ENCODE results near the gene CDC37.
"Not testable (repeated sequence)": the region's sequence is repeated elsewhere in the genome, so short reads cannot be mapped to it uniquely, and the experiment has no call there.

Gene CDC37

GRCh38 chr19:10395436-10395835, 7.9 kb downstream of the CDC37 start:
- Mint-ChIP-seq H3K4me1 (ENCODE audit: low read depth) (peaks cover 38% of the 10 kb centered on the region), H3K9me3 (no peaks in the 10 kb centered on the region), H3K4me3 (no peak overlapping the region), H3K27ac (no peak overlapping the region), H3K27me3 (no peaks in the 10 kb centered on the region), H3K36me3 (ENCODE audit: low read depth) (peaks cover 97% of the 10 kb centered on the region)
- intact Hi-C loops (cut with micrococcal nuclease), result no loop called here

DNA sequence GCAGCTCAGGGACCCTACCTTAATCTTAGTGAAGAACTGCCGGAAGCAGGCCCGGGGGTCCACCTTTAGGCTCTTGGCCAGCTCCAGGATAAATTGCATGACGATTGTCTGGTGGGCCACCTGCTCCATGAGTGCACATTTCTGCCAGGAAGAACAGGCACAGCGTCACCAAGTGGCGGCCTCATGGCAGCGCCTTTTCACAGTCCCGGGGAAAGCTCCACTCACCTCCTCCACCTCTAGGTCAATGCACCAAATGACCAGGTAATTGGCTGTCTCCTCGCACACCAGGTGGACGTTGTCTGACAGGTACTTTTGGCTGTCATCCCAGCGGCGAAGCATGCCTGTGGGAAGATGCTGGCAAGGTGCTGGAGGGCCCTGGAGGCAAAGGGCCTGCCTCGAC, 8.3 kb downstream of the CDC37 start:
- Mint-ChIP-seq H3K4me3 (no peak overlapping the region), H3K36me3 (ENCODE audit: low read depth) (peaks cover 97% of the 10 kb centered on the region), H3K27me3 (no peaks in the 10 kb centered on the region), H3K4me1 (ENCODE audit: low read depth) (peaks cover 36% of the 10 kb centered on the region), H3K27ac (no peak overlapping the region), H3K9me3 (no peaks in the 10 kb centered on the region)
- intact Hi-C loops (cut with micrococcal nuclease), result no loop called here

DNA sequence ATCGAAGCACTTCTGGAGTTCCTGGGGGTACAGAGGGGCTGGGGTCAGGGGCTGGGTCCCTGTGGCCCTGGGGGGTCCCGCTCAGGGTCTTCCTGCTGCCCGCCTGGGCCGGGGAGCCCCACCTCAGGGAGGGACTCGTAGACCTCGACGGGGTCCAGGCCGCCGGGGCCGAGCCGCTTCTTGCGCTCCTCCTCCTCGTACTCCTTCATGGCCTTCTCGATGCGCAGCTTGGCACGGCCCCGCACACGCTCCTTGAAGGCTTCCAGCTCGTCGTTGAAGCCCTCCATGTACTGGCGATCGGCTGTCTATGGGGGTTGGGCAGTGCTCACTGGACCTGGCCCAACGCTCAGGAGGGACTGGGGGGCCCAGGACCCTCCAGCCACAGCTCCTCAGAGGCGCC, 10.2 kb downstream of the CDC37 start:
- Mint-ChIP-seq H3K27me3 (no peaks in the 10 kb centered on the region), H3K4me3 (no peak overlapping the region), H3K27ac (no peak overlapping the region), H3K36me3 (ENCODE audit: low read depth) (peaks cover 88% of the 10 kb centered on the region), H3K4me1 (ENCODE audit: low read depth) (peaks cover 34% of the 10 kb centered on the region), H3K9me3 (no peaks in the 10 kb centered on the region)
- intact Hi-C loops (cut with micrococcal nuclease), result no loop called here

- H3K36me3 Mint-ChIP-seq (ENCODE audit: low read depth), result peaks cover 78% of the 10 kb centered on the region
- H3K9me3 Mint-ChIP-seq, result no peaks in the 10 kb centered on the region
- intact Hi-C loops (cut with micrococcal nuclease), result no loop called here
- H3K27me3 Mint-ChIP-seq, result no peaks in the 10 kb centered on the region
- no peak overlapping the region for H3K4me3 Mint-ChIP-seq
- H3K4me1 Mint-ChIP-seq (ENCODE audit: low read depth), result peaks cover 27% of the 10 kb centered on the region
- no peak overlapping the region for H3K27ac Mint-ChIP-seq
These were observed 11.2 kb downstream of the CDC37 start for GRCh38 chr19:10392120-10392519.

GRCh38 chr19:10390652-10391286, 12.6 kb downstream of the CDC37 start:
- Mint-ChIP-seq H3K4me1 (ENCODE audit: low read depth) (peaks cover 14% of the 10 kb centered on the region), H3K9me3 (no peaks in the 10 kb centered on the region), H3K4me3 (no peak overlapping the region), H3K27ac (no peak overlapping the region), H3K27me3 (no peaks in the 10 kb centered on the region), H3K36me3 (ENCODE audit: low read depth) (peaks cover 65% of the 10 kb centered on the region)
- intact Hi-C loops (cut with micrococcal nuclease), result no loop called here

GRCh38 chr19:10389863-10390262, 13.5 kb downstream of the CDC37 start:
- Mint-ChIP-seq H3K9me3 (no peaks in the 10 kb centered on the region), H3K27ac (no peak overlapping the region), H3K36me3 (ENCODE audit: low read depth) (peaks cover 56% of the 10 kb centered on the region), H3K4me1 (ENCODE audit: low read depth) (peaks cover 12% of the 10 kb centered on the region), H3K27me3 (no peaks in the 10 kb centered on the region), H3K4me3 (no peak overlapping the region)
- intact Hi-C loops (cut with micrococcal nuclease), result loop anchor here (1.0 to 5.0 kb wide), 3 partner anchors 121 to 458 kb away; no protein-coding TSS in a partner anchor

- peaks cover 46% of the 10 kb centered on the region for H3K36me3 Mint-ChIP-seq (ENCODE audit: low read depth)
- H3K27me3 Mint-ChIP-seq, result no peaks in the 10 kb centered on the region
- no peak overlapping the region for H3K27ac Mint-ChIP-seq
- H3K9me3 Mint-ChIP-seq, result no peaks in the 10 kb centered on the region
- no peak overlapping the region for H3K4me3 Mint-ChIP-seq
- intact Hi-C loops (cut with micrococcal nuclease), result loop anchor here (1.0 to 5.0 kb wide), 3 partner anchors 120 to 457 kb away; no protein-coding TSS in a partner anchor
- peaks cover 12% of the 10 kb centered on the region for H3K4me1 Mint-ChIP-seq (ENCODE audit: low read depth)
These were observed 14.4 kb downstream of the CDC37 start for GRCh38 chr19:10388957-10389356.

GRCh38 chr19:10384580-10384979, 18.8 kb downstream of the CDC37 start:
- Mint-ChIP-seq H3K4me3 (no peak overlapping the region), H3K27ac (no peak overlapping the region)
- intact Hi-C loops (cut with micrococcal nuclease), result no loop called here

DNA sequence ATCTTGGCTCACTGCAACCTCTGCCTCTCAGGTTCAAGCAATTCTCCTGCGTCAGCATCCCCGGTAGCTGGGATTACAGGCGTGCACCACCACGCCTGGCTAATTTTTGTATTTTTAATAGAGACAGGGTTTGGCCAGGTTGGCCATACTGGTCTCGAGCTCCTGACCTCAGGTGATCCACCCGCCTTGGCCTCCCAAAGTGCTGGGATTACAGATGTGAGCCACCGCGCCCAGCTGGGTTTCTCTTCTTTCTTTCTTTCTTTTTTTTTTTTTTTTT, 20.2 kb downstream of the CDC37 start:
- H3K27me3 Mint-ChIP-seq; intact Hi-C loops (cut with micrococcal nuclease); H3K9me3 Mint-ChIP-seq: not testable (repeated sequence)
- Mint-ChIP-seq H3K27ac (peak overlapping the region; percentile 94), H3K4me1 (ENCODE audit: low read depth) (peaks cover 33% of the 10 kb centered on the region), H3K4me3 (peak overlapping the region; percentile 42), H3K36me3 (ENCODE audit: low read depth) (peaks cover 23% of the 10 kb centered on the region)

More at GRCh38 chr19:10384580-10384979, 18.8 kb downstream of the CDC37 start:
- Mint-ChIP-seq H3K36me3 (ENCODE audit: low read depth) (peaks cover 15% of the 10 kb centered on the region), H3K4me1 (ENCODE audit: low read depth) (peaks cover 32% of the 10 kb centered on the region), H3K27me3 (no peaks in the 10 kb centered on the region), H3K9me3 (no peaks in the 10 kb centered on the region)

DNA sequence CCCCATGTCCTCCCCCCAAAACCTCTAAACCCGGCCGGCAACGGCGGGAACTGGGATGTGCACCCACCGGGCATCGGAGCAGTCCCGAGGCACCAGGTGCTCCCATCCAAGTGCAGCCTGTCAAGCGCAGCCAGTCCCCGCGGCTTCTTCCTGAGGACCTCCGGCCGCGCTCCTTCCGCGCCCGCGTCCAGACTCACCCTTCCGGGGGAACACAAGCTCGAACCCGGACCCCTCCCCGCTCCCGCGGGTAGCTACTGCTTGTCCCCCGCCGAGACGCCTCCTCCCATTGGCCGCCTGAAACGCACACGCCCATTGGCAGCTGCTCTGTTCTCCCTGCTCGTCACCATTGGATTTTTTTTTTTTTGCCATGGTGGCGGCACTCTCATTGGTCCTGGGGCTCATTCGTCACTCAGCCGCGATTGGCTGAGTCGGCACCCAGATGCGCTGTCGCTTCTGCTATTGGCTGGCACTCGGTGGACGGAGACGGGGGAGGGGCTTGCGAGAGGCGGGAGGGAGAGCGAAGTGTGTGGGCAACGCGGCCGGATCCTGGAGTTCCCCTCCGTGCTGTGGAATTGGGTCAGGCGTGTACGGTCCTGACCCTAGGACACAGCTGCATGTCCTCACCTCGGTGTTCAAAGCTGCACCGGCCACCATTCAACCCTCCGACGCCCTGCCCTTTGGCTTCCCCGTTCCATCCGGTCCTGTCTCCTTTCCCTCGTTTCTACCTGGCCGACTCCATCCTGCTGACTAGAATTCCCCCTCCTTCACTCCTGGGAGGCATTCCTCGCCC, 22.8 kb downstream of the CDC37 start, which contains the start of gene TYK2:
TSS of gene TYK2 (minus strand) at position 260 of the 790 bp plus-strand sequence. CDS start 2,166 bp downstream, outside the sequence.
- Mint-ChIP-seq H3K4me3 (peak within 1 kb of the TSS; percentile 96), H3K27me3 (no peaks in the 10 kb centered on the region), H3K27ac (peak within 1 kb of the TSS; percentile 94), H3K4me1 (ENCODE audit: low read depth) (peaks cover 38% of the 10 kb centered on the region), H3K36me3 (ENCODE audit: low read depth) (peaks cover 47% of the 10 kb centered on the region), H3K9me3 (no peaks in the 10 kb centered on the region)
- intact Hi-C loops (cut with micrococcal nuclease), result no loop called here

GRCh38 chr19:10379880-10380312, 23.4 kb downstream of the CDC37 start:
- peaks cover 53% of the 10 kb centered on the region for H3K36me3 Mint-ChIP-seq (ENCODE audit: low read depth)

GRCh38 chr19:10378124-10378523, 25.2 kb downstream of the CDC37 start:
- Mint-ChIP-seq H3K4me3 (no peak overlapping the region), H3K36me3 (ENCODE audit: low read depth) (peaks cover 67% of the 10 kb centered on the region), H3K4me1 (ENCODE audit: low read depth) (peaks cover 50% of the 10 kb centered on the region), H3K9me3 (no peaks in the 10 kb centered on the region), H3K27me3 (no peaks in the 10 kb centered on the region), H3K27ac (no peak overlapping the region)
- intact Hi-C loops (cut with micrococcal nuclease), result no loop called here

More at GRCh38 chr19:10379880-10380312, 23.4 kb downstream of the CDC37 start:
- Mint-ChIP-seq H3K9me3 (no peaks in the 10 kb centered on the region), H3K4me1 (ENCODE audit: low read depth) (peaks cover 44% of the 10 kb centered on the region), H3K4me3 (peak overlapping the region; percentile 96), H3K27me3 (no peaks in the 10 kb centered on the region), H3K27ac (peak overlapping the region; percentile 94)
- intact Hi-C loops (cut with micrococcal nuclease), result no loop called here

- Mint-ChIP-seq H3K36me3 (ENCODE audit: low read depth) (peaks cover 72% of the 10 kb centered on the region), H3K4me1 (ENCODE audit: low read depth) (peaks cover 51% of the 10 kb centered on the region)
- H3K9me3 Mint-ChIP-seq; intact Hi-C loops (cut with micrococcal nuclease); H3K4me3 Mint-ChIP-seq; H3K27ac Mint-ChIP-seq; H3K27me3 Mint-ChIP-seq: not testable (repeated sequence)
These were observed 26.2 kb downstream of the CDC37 start for GRCh38 chr19:10377140-10377640.

GRCh38 chr19:10374931-10375330, 28.4 kb downstream of the CDC37 start:
- Mint-ChIP-seq H3K27me3 (no peaks in the 10 kb centered on the region), H3K27ac (peak overlapping the region; percentile 60), H3K36me3 (ENCODE audit: low read depth) (peaks cover 82% of the 10 kb centered on the region), H3K4me3 (no peak overlapping the region), H3K4me1 (ENCODE audit: low read depth) (peaks cover 48% of the 10 kb centered on the region), H3K9me3 (no peaks in the 10 kb centered on the region)
- intact Hi-C loops (cut with micrococcal nuclease), result no loop called here
